Activated CD8-positive, alpha-beta T cell treated with anti-CD3 and anti-CD28 coated beads, Interleukin-2, amount 10 ng/mL, durations not matched to agents 7 days and 5 days (primary cell): ENCODE results near the gene CELA3A. TPM values are rescaled to one million over a fixed set of nuclear protein-coding genes. Genes with fewer than 3 reads are reported as not detected.
"Not testable (repeated sequence)": the region's sequence is repeated elsewhere in the genome, so short reads cannot be mapped to it uniquely, and the experiment has no call there.

Experiments
- ATAC-seq: fragments of 150-1000 bp; cut with Tn5 transposase; one replicate; pipeline ENCODE4 v1.10.0; 2021; ENCODE audit warnings: moderate library complexity
- CTCF ChIA-PET: fragments of 350-600 bp; sonication (Branson Sonifier 250); formaldehyde crosslinking; loops from one replicate; lab custom pipeline; 2021; ENCODE audit warnings: antibody characterized with exemption; lab: Charles Lee
- POLR2A ChIA-PET: fragments of 350-600 bp; sonication (Branson Sonifier 250); formaldehyde crosslinking; loops from one replicate; lab custom pipeline; 2021; ENCODE audit warnings: antibody characterized with exemption; lab: Charles Lee
- DNase-seq: peaks from one replicate; pipeline ENCODE4 v3.0.0-alpha.2; 2020
- H3K27ac Mint-ChIP-seq: one replicate; pipeline ENCODE4 v1.8.0; 2021; ENCODE audit warnings: mild to moderate bottlenecking, mixed read lengths
- H3K27me3 Mint-ChIP-seq: one replicate; pipeline ENCODE4 v1.8.0; 2021; ENCODE audit warnings: low read depth, mixed read lengths
- H3K36me3 Mint-ChIP-seq: one replicate; pipeline ENCODE4 v1.8.0; 2021; ENCODE audit warnings: low read depth, mixed read lengths
- H3K4me1 Mint-ChIP-seq: one replicate; pipeline ENCODE4 v1.8.0; 2021; ENCODE audit warnings: low read depth, mixed read lengths
- H3K4me3 Mint-ChIP-seq: one replicate; pipeline ENCODE4 v1.8.0; 2021; ENCODE audit warnings: mild to moderate bottlenecking, mixed read lengths
- H3K9me3 Mint-ChIP-seq: one replicate; pipeline ENCODE4 v1.8.0; 2022; ENCODE audit warnings: mixed read lengths; ENCODE audit not compliant: insufficient read depth
- total RNA-seq, 2 experiments: library from RNA; stranded (reverse); gene quantifications; one replicate each; pipeline ENCODE4 v1.2.3, GENCODE V29; 2021

CELA3A gene
- total RNA-seq, 2 experiments from 2014 or later: not detected

DNA sequence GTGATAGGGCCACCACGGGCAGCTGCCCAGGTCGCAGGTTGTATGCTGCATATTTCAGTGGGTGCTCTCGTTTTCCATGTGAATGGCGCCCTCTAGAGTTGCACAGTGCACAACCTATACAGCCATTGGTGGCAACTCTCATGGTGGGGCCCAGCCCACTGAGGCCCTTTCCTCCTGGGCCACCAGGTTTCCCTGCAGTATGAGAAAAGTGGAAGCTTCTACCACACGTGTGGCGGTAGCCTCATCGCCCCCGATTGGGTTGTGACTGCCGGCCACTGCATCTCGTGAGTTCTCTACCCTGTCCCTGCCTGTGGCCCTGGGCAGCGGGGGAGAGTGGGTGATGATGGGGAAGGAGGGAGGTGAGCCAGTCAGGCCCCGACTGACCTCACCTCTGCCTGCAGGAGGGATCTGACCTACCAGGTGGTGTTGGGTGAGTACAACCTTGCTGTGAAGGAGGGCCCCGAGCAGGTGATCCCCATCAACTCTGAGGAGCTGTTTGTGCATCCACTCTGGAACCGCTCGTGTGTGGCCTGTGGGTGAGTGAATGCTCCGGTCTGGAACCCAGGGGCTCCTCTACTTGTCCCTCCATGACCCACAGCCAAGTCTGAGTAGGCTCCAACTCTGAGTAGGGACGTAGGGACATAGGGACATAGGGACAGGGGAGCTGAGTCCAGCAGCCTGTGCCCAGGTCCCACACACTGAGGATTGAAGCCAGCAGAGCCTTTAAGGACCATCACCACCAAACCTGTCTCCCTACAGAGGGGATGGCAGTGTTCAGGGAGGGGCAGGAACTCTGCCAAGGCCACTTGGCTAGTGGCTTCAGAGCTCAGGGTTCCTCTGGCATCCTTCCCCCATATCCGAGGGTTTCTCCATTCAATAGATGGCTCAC is 4.0 kb downstream of the CELA3A start:
- H3K27me3 Mint-ChIP-seq, H3K36me3 Mint-ChIP-seq, H3K9me3 Mint-ChIP-seq, H3K4me1 Mint-ChIP-seq, H3K4me3 Mint-ChIP-seq, POLR2A ChIA-PET, H3K27ac Mint-ChIP-seq: not testable (repeated sequence)
- CTCF ChIA-PET: interaction anchor here (1.5 kb wide), 1 partner anchor 19 kb away, joined by 6 read pairs; no protein-coding TSS in a partner anchor
- DNase-seq (peak; percentile 67), ATAC-seq (peak; percentile 85)

DNA sequence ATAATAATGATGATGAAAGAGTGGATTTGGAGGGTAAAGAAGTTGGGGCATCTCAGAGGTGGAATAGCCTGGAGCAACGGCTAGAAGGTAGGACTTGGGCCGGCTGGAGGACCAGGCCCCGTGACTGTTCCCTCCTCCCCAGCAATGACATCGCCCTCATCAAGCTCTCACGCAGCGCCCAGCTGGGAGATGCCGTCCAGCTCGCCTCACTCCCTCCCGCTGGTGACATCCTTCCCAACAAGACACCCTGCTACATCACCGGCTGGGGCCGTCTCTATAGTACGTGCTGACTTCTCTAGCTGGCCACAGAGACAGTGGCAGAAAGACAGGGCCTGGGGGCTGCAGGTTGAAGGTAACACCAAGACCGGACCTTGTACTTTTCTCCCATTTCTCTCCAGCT is 5.3 kb downstream of the CELA3A start:
- ATAC-seq, H3K27me3 Mint-ChIP-seq, H3K36me3 Mint-ChIP-seq, H3K4me1 Mint-ChIP-seq, H3K9me3 Mint-ChIP-seq, DNase-seq, H3K4me3 Mint-ChIP-seq, POLR2A ChIA-PET, H3K27ac Mint-ChIP-seq: not testable (repeated sequence)
- CTCF ChIA-PET: interaction anchor here (1.5 kb wide), 1 partner anchor 18 kb away, joined by 6 read pairs; no protein-coding TSS in a partner anchor

DNA sequence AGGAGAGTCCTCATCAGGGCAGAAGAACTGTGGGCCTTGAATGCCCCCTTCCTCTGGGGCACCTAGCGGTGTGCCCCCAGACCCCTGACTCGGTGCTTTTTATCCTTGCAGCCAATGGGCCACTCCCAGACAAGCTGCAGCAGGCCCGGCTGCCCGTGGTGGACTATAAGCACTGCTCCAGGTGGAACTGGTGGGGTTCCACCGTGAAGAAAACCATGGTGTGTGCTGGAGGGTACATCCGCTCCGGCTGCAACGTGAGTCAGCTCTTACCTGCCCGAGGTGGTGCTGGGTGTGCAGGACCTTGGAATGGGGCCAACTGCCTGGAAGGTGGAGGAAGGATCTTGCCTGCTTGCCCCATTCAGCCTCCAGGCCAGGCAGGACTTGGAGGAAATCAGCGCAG is 5.8 kb downstream of the CELA3A start:
- CTCF ChIA-PET, H3K4me3 Mint-ChIP-seq, POLR2A ChIA-PET, DNase-seq, H3K36me3 Mint-ChIP-seq, H3K4me1 Mint-ChIP-seq, H3K27me3 Mint-ChIP-seq, H3K27ac Mint-ChIP-seq, H3K9me3 Mint-ChIP-seq, ATAC-seq: not testable (repeated sequence)

DNA sequence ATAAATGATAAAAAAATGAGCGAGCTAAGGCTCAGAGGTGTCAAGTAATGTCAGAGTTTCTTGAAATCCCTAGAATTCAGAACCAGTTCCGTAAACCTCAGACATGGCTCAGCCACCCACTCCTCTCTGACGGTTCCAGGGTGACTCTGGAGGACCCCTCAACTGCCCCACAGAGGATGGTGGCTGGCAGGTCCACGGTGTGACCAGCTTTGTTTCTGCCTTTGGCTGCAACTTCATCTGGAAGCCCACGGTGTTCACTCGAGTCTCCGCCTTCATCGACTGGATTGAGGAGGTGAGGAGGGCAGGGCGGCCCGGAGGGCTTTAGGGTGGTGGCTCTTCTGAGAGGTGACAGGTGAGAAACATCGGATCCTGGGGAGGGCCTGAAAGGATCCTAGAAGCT is 8.1 kb downstream of the CELA3A start:
- H3K27me3 Mint-ChIP-seq, H3K4me1 Mint-ChIP-seq, CTCF ChIA-PET, H3K9me3 Mint-ChIP-seq, POLR2A ChIA-PET, H3K27ac Mint-ChIP-seq, ATAC-seq, H3K4me3 Mint-ChIP-seq, DNase-seq, H3K36me3 Mint-ChIP-seq: not testable (repeated sequence)

DNA sequence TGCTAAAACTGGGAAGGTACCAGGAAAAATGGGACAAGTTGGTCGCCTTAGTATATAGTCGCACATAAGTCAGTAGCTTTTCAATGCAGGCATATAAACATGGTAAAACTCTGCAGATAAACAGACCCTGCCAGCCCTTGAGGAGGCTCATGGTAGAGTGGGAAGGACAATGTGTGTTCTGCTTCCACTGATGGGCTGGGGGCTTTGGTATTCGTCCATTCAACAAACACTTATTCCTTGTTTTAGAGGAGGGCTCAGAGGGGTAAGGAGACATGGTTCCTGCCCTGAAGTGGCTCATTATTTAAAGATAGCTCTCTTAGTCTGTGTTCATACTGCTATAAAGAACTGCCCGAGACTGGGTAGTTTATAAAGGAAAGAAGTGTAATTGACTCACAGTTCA is 11.3 kb downstream of the CELA3A start:
- H3K27me3 Mint-ChIP-seq, H3K4me3 Mint-ChIP-seq, DNase-seq, H3K36me3 Mint-ChIP-seq, CTCF ChIA-PET, H3K27ac Mint-ChIP-seq, ATAC-seq, H3K9me3 Mint-ChIP-seq, H3K4me1 Mint-ChIP-seq, POLR2A ChIA-PET: not testable (repeated sequence)

DNA sequence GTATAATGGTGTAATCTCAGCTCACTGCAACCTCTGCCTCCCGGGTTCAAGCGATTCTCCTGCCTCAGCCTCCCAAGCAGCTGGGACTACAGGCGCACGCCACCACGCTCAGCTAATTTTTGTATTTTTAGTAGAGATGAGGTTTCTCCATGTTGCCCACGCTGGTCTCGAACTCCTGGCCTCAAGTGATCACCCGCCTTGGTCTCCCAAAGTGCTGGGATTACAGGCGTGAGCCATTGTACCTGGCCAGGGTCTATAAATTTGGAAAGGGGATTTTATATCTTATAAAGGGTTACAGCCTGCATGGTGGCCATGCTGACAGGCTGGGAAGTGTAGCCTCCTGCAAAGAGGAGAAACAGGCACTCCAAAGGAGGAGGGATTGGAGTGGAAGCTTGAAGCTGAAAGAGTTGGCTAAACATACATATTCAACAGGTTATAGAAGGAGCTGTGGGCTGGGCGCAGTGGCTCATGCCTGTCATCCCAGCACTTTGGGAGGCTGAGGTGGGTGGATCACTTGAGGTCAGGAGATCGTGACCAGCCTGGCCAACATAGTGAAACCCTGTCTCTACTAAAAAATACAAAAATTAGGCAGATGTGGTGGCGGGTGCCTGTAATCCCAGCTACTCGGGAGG is 13.2 kb downstream of the CELA3A start:
- POLR2A ChIA-PET, DNase-seq, H3K27ac Mint-ChIP-seq, H3K27me3 Mint-ChIP-seq, H3K9me3 Mint-ChIP-seq, ATAC-seq, H3K36me3 Mint-ChIP-seq, H3K4me3 Mint-ChIP-seq: not testable (repeated sequence)
- CTCF ChIA-PET: interaction anchor here (2.1 kb wide), 1 partner anchor 10 kb away, joined by 6 read pairs; no protein-coding TSS in a partner anchor
- peaks cover 16% of the 10 kb centered on the region for H3K4me1 Mint-ChIP-seq

DNA sequence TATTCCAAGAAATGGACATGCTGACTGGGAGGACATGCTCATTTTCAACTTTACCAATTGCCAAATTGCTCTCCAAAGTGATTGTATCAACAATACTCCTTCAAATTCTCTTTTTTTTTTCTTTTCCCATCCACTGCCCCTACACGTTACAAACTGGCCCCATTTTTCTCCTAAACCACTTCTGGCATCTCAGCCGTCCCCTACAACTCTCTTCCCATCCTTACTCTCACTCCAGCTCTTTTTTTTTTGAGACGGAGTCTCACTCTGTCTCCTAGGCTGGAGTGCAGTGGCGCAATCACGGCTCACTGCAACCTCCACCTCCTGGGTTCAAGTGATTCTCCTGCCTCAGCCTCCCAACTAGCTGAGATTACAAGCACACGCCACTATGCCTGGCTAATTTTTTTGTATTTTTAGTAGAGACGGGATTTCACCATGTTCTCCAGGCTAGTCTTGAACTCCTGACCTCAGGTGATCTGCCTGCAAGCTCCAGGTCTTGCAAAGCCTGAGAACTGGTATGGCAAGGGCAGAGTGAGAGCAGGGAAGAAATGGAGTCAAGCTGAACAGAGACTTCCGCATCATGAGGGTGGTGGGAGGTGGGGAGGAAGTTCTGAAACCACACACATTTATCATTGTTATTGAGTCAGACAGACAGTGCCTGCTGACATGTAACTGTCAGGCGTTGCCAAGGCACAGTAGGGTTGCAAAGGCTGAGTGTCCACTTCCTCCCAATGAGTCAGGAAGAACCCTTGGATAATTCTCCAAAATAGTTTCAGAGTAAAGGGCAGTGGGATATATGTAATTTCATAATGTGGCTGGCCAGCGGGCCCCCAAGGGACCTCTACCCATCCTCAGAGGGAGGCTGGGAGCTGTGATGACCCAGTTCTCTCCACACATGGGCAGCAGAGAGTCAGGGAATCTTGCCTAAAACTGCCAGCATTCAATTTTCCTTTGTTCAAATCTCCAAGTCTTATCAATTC is 17.4 kb downstream of the CELA3A start:
- H3K4me3 Mint-ChIP-seq: peak overlapping the region; percentile 17
- no peaks in the 10 kb centered on the region for H3K9me3 Mint-ChIP-seq
- ATAC-seq: peak; percentile 92
- H3K27ac Mint-ChIP-seq: peak overlapping the region; percentile 87
- DNase-seq: peak; percentile 82
- POLR2A ChIA-PET: interaction anchor here (0.7 to 10.7 kb wide), 6 partner anchors 11 to 237 kb away, joined by 3 to 310 read pairs (median 6); partner anchors contain the start of gene CDC42
- CTCF ChIA-PET: interaction anchor here (0.6 to 17.7 kb wide), 8 partner anchors 12 to 398 kb away, joined by 3 to 210 read pairs (median 4); partner anchors contain the start of gene CDC42
- no peaks in the 10 kb centered on the region for H3K27me3 Mint-ChIP-seq
- H3K36me3 Mint-ChIP-seq: no peaks in the 10 kb centered on the region
- H3K4me1 Mint-ChIP-seq: peaks cover 40% of the 10 kb centered on the region

DNA sequence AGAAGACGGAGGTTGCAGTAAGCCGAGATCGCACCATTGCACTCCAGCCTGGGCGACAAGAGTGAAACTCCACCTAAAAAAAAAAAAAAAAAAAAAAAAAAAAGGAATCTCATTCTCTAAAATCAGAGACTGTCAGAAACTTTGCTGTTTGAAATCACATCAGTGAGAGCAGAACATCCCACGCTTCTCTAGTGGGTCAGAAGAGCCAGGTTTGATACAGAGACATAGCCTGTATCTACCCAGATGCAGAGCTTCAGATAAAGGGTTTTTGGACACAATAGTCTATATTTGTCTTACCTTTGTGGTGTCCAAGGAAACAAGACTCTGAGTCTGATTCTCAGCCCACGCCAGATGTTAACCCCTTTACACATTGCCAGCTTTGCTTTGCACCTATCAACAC is 19.6 kb downstream of the CELA3A start:
- Mint-ChIP-seq H3K4me3 (no peak overlapping the region), H3K27me3 (no peaks in the 10 kb centered on the region), H3K9me3 (no peaks in the 10 kb centered on the region), H3K36me3 (peaks cover 3% of the 10 kb centered on the region), H3K4me1 (peaks cover 52% of the 10 kb centered on the region), H3K27ac (peak overlapping the region; percentile 3)
- POLR2A ChIA-PET: interaction anchor here (10.7 kb wide), 1 partner anchor 33 kb away, joined by 310 read pairs; the partner anchor contains the start of gene CDC42
- no peak for ATAC-seq
- CTCF ChIA-PET: interaction anchor here (1.4 to 17.7 kb wide), 2 partner anchors 10 to 34 kb away, joined by 3 to 210 read pairs; partner anchors contain the start of gene CDC42
- no peak for DNase-seq

DNA sequence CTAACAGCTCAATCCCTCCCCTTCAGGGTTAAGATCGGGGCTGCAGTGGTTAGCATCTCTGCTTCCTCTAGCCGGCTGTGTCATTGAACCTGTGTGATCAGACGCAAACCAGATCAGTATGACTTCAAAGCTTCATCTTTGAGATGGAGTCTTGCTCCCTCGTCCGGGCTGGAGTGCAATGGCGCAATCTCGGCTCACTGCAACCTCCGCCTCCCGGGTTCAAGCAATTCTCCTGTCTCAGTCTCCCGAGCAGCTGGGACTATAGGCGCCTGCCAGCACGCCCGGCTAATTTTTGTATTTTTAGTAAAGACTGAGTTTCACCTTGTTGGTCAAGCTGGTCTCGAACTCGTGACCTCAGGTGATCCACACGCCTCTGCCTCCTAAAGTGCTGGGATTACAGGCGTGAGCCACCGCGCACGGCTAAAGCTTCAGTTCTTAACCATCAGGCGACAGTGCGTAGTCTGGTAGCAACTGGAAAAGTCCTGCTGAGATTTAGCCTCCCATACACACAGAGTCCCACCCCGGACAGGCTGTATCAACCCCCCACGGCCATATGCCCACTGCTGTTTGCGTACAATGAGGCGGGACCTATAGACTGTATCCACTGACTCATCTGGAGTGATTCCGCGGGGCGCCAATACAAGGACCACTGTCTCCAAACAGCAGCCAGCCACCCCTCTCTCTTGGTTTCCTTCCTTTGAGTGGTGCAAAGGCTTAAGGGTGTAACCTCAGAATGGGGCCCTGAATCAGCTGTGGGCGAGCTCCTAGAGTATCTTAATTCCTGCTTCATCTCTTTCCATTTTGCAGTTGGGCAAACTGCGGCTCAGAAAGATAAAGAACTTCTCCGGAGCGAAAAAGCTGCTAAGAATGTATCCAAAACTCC is 23.3 kb downstream of the CELA3A start:
- Mint-ChIP-seq H3K36me3 (peaks cover 11% of the 10 kb centered on the region), H3K4me1 (peaks cover 55% of the 10 kb centered on the region), H3K9me3 (no peaks in the 10 kb centered on the region), H3K4me3 (peak overlapping the region; percentile 89), H3K27me3 (no peaks in the 10 kb centered on the region), H3K27ac (peak overlapping the region; percentile 97)
- CTCF ChIA-PET: interaction anchor here (0.7 to 17.7 kb wide), 29 partner anchors 8 to 365 kb away, joined by 3 to 210 read pairs (median 5); partner anchors contain the start of genes CDC42, CELA3A and USP48
- peak; percentile 66 for ATAC-seq
- POLR2A ChIA-PET: interaction anchor here (0.6 to 10.7 kb wide), 23 partner anchors 9 to 1391 kb away, joined by 3 to 310 read pairs (median 4); partner anchors contain the start of genes CDC42 and USP48
- DNase-seq: peak; percentile 91
